Uterus (tissue), 4 donors: ENCODE data around the gene UROS. TPM values are rescaled to one million over a fixed set of nuclear protein-coding genes. Genes with fewer than 3 reads are reported as not detected.

ENCODE experiments used
- DNase-seq, 2 donors: peaks; one replicate each; pipeline ENCODE4 v3.0.0-alpha.2; 2019 to 2020
- H3K27ac ChIP-seq, 2 donors: fragments of 200-600 bp; sonication (generic); 1 replicate in 1 of 2; 2 replicates in 1 of 2; pipeline ENCODE4 v1.5.1; 2016 to 2018
- H3K27me3 ChIP-seq, 2 donors: fragments of 200-600 bp; sonication (generic); one replicate each; pipeline ENCODE4 v1.5.1; 2018 to 2019; ENCODE audit warnings: control low read depth in 1 of 2
- H3K36me3 ChIP-seq, 2 donors: fragments of 200-600 bp; sonication (generic); one replicate each; pipeline ENCODE4 v1.5.1; 2019; ENCODE audit warnings: control low read depth in 1 of 2
- H3K4me1 ChIP-seq, 2 donors: fragments of 200-600 bp; sonication (generic); one replicate each; pipeline ENCODE4 v1.5.1; 2018 to 2019; ENCODE audit warnings: control low read depth in 1 of 2
- H3K4me3 ChIP-seq, 2 donors: fragments of 200-600 bp; sonication (generic); 1 replicate in 1 of 2; 2 replicates in 1 of 2; pipeline ENCODE4 v1.5.1; 2018 to 2019; ENCODE audit warnings: mild to moderate bottlenecking in 1 of 2
- H3K9me3 ChIP-seq, 2 donors: fragments of 200-600 bp; sonication (generic); one replicate each; pipeline ENCODE4 v1.5.1; 2019; ENCODE audit warnings: control low read depth in 1 of 2
- CTCF ChIP-seq, 4 experiments: fragments of 200-600 bp in 2 of 4; fragments of 450-650 bp in 2 of 4; sonication (generic) in 2 of 4; IDR thresholded peaks; one replicate each; pipeline ENCODE4 v1.5.1; 2016 to 2019; ENCODE audit warnings: antibody characterized with exemption in 4 of 4, mild to moderate bottlenecking in 2 of 4, moderate library complexity in 1 of 4
- POLR2A ChIP-seq, 2 donors: fragments of 450-650 bp; IDR thresholded peaks; one replicate each; pipeline ENCODE4 v1.6.1; 2016; ENCODE audit warnings: antibody characterized with exemption in 2 of 2, mild to moderate bottlenecking in 1 of 2, moderate library complexity in 1 of 2
- intact Hi-C: fragments of 100-400 bp; cut with DNase I; formaldehyde crosslinking; loops from one replicate; pipeline ENCODE4 v1.15.1; 2023; ENCODE audit warnings: low total_unique reads
- total RNA-seq, 4 donors: library from RNA; depleted of rRNA in 3 of 4; stranded (reverse); fragments of >200 nt in 3 of 4; gene quantifications; one replicate each; pipeline versions ENCODE4 v1.1.0 to v1.2.4, GENCODE V29; 2014 to 2023
- donor health status: DM: yes; HTN: yes; CAD: no.

Gene UROS
- total RNA-seq, 4 donors from 2014 or later, result 27.9 to 36.2 (median 28.1) TPM

- TF ChIP-seq CTCF (IDR thresholded peaks at IDR 0.05), result no peak
- no peak for TF ChIP-seq POLR2A (IDR thresholded peaks at IDR 0.05)
- no peak for DNase-seq
- Histone ChIP-seq H3K4me3 (no peak overlapping the region), H3K9me3 (no peaks in the 10 kb centered on the region), H3K36me3 (no peaks in the 10 kb centered on the region), H3K4me1 (peaks cover 0 to 16% of the 10 kb centered on the region in 2 donors), H3K27me3 (no peaks in the 10 kb centered on the region), H3K27ac (no peak overlapping the region)
- intact Hi-C loops, result no loop called here
Measured at GRCh38 chr10:125828311-125828710, 5.3 kb upstream of the UROS start.

- peaks cover 0 to 16% of the 10 kb centered on the region in 2 donors for H3K4me1 ChIP-seq
- no peak overlapping the region for H3K27ac ChIP-seq
- intact Hi-C loops, result no loop called here
- H3K4me3 ChIP-seq, result no peak overlapping the region
- no peaks in the 10 kb centered on the region for H3K27me3 ChIP-seq
- DNase-seq, result no peak
- TF ChIP-seq CTCF (IDR thresholded peaks at IDR 0.05) (no peak), POLR2A (IDR thresholded peaks at IDR 0.05) (no peak)
- no peaks in the 10 kb centered on the region for H3K36me3 ChIP-seq
- no peaks in the 10 kb centered on the region for H3K9me3 ChIP-seq
Measured at GRCh38 chr10:125827133-125827532, 4.1 kb upstream of the UROS start.

- Histone ChIP-seq H3K27me3 (no peaks in the 10 kb centered on the region), H3K4me1 (peaks cover 0 to 16% of the 10 kb centered on the region in 2 donors), H3K9me3 (no peaks in the 10 kb centered on the region), H3K4me3 (peak overlapping the region; percentile 77 to 84), H3K36me3 (no peaks in the 10 kb centered on the region), H3K27ac (no peak overlapping the region)
- intact Hi-C loops, result no loop called here
- no peak for DNase-seq
- TF ChIP-seq POLR2A (IDR thresholded peaks at IDR 0.05) (no peak), CTCF (IDR thresholded peaks at IDR 0.05) (no peak)
Measured at GRCh38 chr10:125824736-125825135, 1.7 kb upstream of the UROS start.

GRCh38 chr10:125823663-125824251, 699 bp upstream of the UROS start:
- H3K4me3 ChIP-seq, result peak overlapping the region; percentile 77 to 84
- intact Hi-C loops, result no loop called here
- peaks cover 0 to 16% of the 10 kb centered on the region in 2 donors for H3K4me1 ChIP-seq
- H3K36me3 ChIP-seq, result no peaks in the 10 kb centered on the region
- H3K9me3 ChIP-seq, result no peaks in the 10 kb centered on the region
- TF ChIP-seq POLR2A (IDR thresholded peaks at IDR 0.05), result no peak
- no peak for TF ChIP-seq CTCF (IDR thresholded peaks at IDR 0.05)
- H3K27ac ChIP-seq, result peak overlapping the region; percentile 80 to 88
- no peaks in the 10 kb centered on the region for H3K27me3 ChIP-seq
- DNase-seq, result no peak

- TF ChIP-seq POLR2A (IDR thresholded peaks at IDR 0.05), result no peak
- no peak for TF ChIP-seq CTCF (IDR thresholded peaks at IDR 0.05)
- intact Hi-C loops, result no loop called here
- peaks cover 0 to 14% of the 10 kb centered on the region in 2 donors for H3K4me1 ChIP-seq
- H3K36me3 ChIP-seq, result no peaks in the 10 kb centered on the region
- no peak overlapping the region for H3K4me3 ChIP-seq
- no peak overlapping the region for H3K27ac ChIP-seq
- H3K27me3 ChIP-seq, result no peaks in the 10 kb centered on the region
- H3K9me3 ChIP-seq, result no peaks in the 10 kb centered on the region
- DNase-seq, result no peak
Measured at GRCh38 chr10:125820701-125821100, 2.4 kb downstream of the UROS start.
